NCI-H2196 (cell line): ENCODE data around the gene CHD5.
"Not testable (repeated sequence)": the region's sequence is repeated elsewhere in the genome, so short reads cannot be mapped to it uniquely, and the experiment has no call there.

ENCODE experiments used
- DNase-seq: peaks from one replicate; lab custom pipeline; 2025; ENCODE audit not compliant: unreplicated experiment; lab: John Stamatoyannopoulos, UW

CHD5 gene

GRCh38 chr1:6087377-6087772, 92.7 kb downstream of the CHD5 start:
- no peak for DNase-seq

- no peak for DNase-seq
Measured at GRCh38 chr1:6086762-6087376, 93.3 kb downstream of the CHD5 start.

- DNase-seq = no peak
Measured at GRCh38 chr1:6086358-6086757, 93.8 kb downstream of the CHD5 start.

- DNase-seq = no peak
Measured at GRCh38 chr1:6085666-6086065, 94.5 kb downstream of the CHD5 start.

GRCh38 chr1:6084781-6085495, 95.2 kb downstream of the CHD5 start:
- DNase-seq = no peak

- DNase-seq = no peak
Measured at GRCh38 chr1:6083801-6084446, 96.2 kb downstream of the CHD5 start.

GRCh38 chr1:6083385-6083784, 96.7 kb downstream of the CHD5 start:
- no peak for DNase-seq

- no peak for DNase-seq
Measured at GRCh38 chr1:6082430-6082971, 97.6 kb downstream of the CHD5 start.

- no peak for DNase-seq
Measured at GRCh38 chr1:6081901-6082300, 98.2 kb downstream of the CHD5 start.

GRCh38 chr1:6080469-6080868, 99.7 kb downstream of the CHD5 start:
- no peak for DNase-seq

- DNase-seq = no peak
Measured at GRCh38 chr1:6077919-6078318, 102.2 kb downstream of the CHD5 start.

- no peak for DNase-seq
Measured at GRCh38 chr1:6077506-6077905, 102.6 kb downstream of the CHD5 start.

GRCh38 chr1:6077061-6077460, 103.1 kb downstream of the CHD5 start:
- not testable (repeated sequence) for DNase-seq

GRCh38 chr1:6075748-6076147, 104.4 kb downstream of the CHD5 start:
- no peak for DNase-seq

GRCh38 chr1:6074192-6074901, 105.8 kb downstream of the CHD5 start:
- no peak for DNase-seq

GRCh38 chr1:6073480-6074053, 106.6 kb downstream of the CHD5 start:
- DNase-seq = no peak

GRCh38 chr1:6072774-6073479, 107.2 kb downstream of the CHD5 start:
- no peak for DNase-seq

- DNase-seq = no peak
Measured at GRCh38 chr1:6071219-6071618, 108.9 kb downstream of the CHD5 start.

GRCh38 chr1:6070450-6070974, 109.6 kb downstream of the CHD5 start:
- DNase-seq = no peak

- no peak for DNase-seq
Measured at GRCh38 chr1:6069573-6069972, 110.5 kb downstream of the CHD5 start.
